Heart left ventricle (tissue), 16 donors: ENCODE measurements around the gene SNX17. TPM values are rescaled to one million over a fixed set of nuclear protein-coding genes. Genes with fewer than 3 reads are reported as not detected.

Experiments used
- ATAC-seq, 4 donors: fragments of 200-7000 bp; cut with Tn5 transposase; one replicate each; pipeline ENCODE4 v1.9.1; 2020 to 2022; ENCODE audit warnings: moderate library complexity in 4 of 4, mild to moderate bottlenecking in 3 of 4, moderate number of reproducible peaks in 1 of 4
- DNase-seq, 5 donors: peaks; one replicate each; pipeline ENCODE4 v3.0.0-alpha.2; 2020
- H3K27ac ChIP-seq, 12 donors: fragments of 200-600 bp; sonication (generic) in 4 of 12; one replicate each; pipeline versions ENCODE4 v1.5.0 to v1.8.0; 2016 to 2022; ENCODE audit warnings: mild to moderate bottlenecking in 2 of 12
- H3K27me3 ChIP-seq, 9 donors: fragments of 200-600 bp; sonication (generic) in 2 of 9; one replicate each; pipeline versions ENCODE4 v1.5.1 to v1.8.0; 2016 to 2022; ENCODE audit warnings: mild to moderate bottlenecking in 3 of 9
- H3K36me3 ChIP-seq, 9 donors: fragments of 200-600 bp; sonication (generic) in 2 of 9; one replicate each; pipeline versions ENCODE4 v1.5.0 to v1.8.0; 2018 to 2022; ENCODE audit warnings: mild to moderate bottlenecking in 2 of 9
- H3K4me1 ChIP-seq, 12 donors: fragments of 200-600 bp; sonication (generic) in 4 of 12; one replicate each; pipeline versions ENCODE4 v1.5.0 to v1.8.0; 2016 to 2022; ENCODE audit warnings: mild to moderate bottlenecking in 3 of 12
- H3K4me3 ChIP-seq, 12 donors: fragments of 200-600 bp; sonication (generic) in 4 of 12; one replicate each; pipeline versions ENCODE4 v1.5.0 to v1.8.0; 2017 to 2022; ENCODE audit warnings: mild to moderate bottlenecking in 9 of 12, moderate library complexity in 4 of 12
- H3K9me3 ChIP-seq, 12 donors: fragments of 200-600 bp; sonication (generic) in 4 of 12; one replicate each; pipeline versions ENCODE4 v1.5.0 to v1.8.0; 2016 to 2022; ENCODE audit warnings: mild to moderate bottlenecking in 1 of 12
- POLR2A ChIP-seq, 2 donors: fragments of 450-650 bp; IDR thresholded peaks; one replicate each; pipeline ENCODE4 v1.6.1; 2017; ENCODE audit warnings: antibody characterized with exemption in 2 of 2, mild to moderate bottlenecking in 2 of 2, moderate library complexity in 2 of 2
- WGBS, 4 donors: extraction: QIAGEN DNeasy Blood & Tissue Kit in 2 of 4; methylation state at CpG; one replicate each; pipeline versions ENCODE4 v1.1.5 to v1.1.7; 2013 to 2018; 5-methylcytosine and 5-hydroxymethylcytosine counted together
- intact Hi-C, 10 donors: fragments of 100-400 bp; cut with DNase I; formaldehyde crosslinking; loops; one replicate each; pipeline versions ENCODE4 v1.11.1 to v1.14.2; 2022
- polyA plus RNA-seq, 2 donors: library from polyadenylated mRNA; stranded (reverse); fragments of 200-250 nt; gene quantifications; one replicate each; pipeline ENCODE4 v1.2.3, GENCODE V29; 2013
- total RNA-seq, 9 donors: library from RNA; depleted of rRNA in 2 of 9; stranded (reverse); fragments of >200 nt in 2 of 9; fragmentation: NEBNext Ultra II Directional in 3 of 9; extraction: Animal tissue kit (Norgen Biotek cat#: 25700) in 3 of 9; gene quantifications; one replicate each; pipeline versions ENCODE4 v1.1.0 to v1.2.4, GENCODE V29; 2016 to 2023
- TF ChIP-seq, protein P1 (sequence below), 12 donors: fragments of 200-600 bp; sonication (generic) in 4 of 12; IDR thresholded peaks; one replicate each; pipeline versions ENCODE4 v1.5.0 to v1.8.0; 2018 to 2022; ENCODE audit warnings: antibody characterized with exemption in 12 of 12, mild to moderate bottlenecking in 5 of 12
- donor health status: ischemic (EF 13 %, LVEDD 7.1; RV severe dilation, severe dysfunction).
- donor health status: healthy with polysubstance abuse.
- donor health status: DM: no; HTN: yes; CAD: no.
- donor health status: DM: no; HTN: no; CAD: no.
- donor health status: ischemic (EF 25% LVEDD 6.9; RV normal size, moderate dysfunction).
- donor health status: ischemic (EF 25% LVEDD 5.7; RV mildly dilated, moderate dysfunction).
- donor health status: healthy.
- donor health status: DM: yes; HTN: yes; CAD: no.
- donor health status: ischemic (EF 35%, LVEDD 5.7; RV mildly dilated, moderate dysfunction).
- donor health status: nonischemic (EF 11% LVEDD 7.7; RV severe dilation, severe dysfunction).
- donor health status: DM: yes; HTN: yes; CAD: no.
- donor health status: PGD.
- donor health status: ischemic (EF 29% LVEDD 5.4; RV normal size, mild dysfunction).
- donor health status: nonischemic (EF 23%, LVEDD 6.1; RV moderate dilation, normal function).

SNX17 gene
- total and polyA plus RNA-seq, 11 donors, result 39.2 to 106 (median 77.2) TPM

DNA sequence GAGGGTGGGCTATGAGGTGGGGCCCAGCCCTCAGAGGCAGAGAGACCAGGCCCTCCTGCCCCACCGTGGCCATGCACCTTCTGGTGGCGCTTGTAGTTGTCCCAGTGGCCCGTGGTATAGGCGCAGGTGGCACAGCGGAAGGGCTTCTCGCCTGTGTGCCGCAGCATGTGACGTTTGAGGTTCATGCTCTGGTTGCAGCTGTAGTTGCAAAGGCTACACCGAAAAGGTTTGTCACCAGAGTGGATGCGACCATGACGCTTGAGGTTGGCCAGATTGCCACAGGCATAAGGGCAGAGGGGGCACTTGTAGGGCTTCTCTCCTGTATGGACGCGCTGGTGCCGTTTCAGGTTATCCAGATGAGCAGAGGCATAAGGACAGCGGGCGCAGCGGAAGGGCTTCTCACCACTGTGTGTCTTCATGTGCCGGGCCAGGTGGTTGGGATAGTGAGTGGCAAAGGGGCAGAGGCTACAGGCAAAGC lies 7.2 kb downstream of the SNX17 start:
- H3K36me3 ChIP-seq, result peaks cover 3 to 77% (median 68%) of the 10 kb centered on the region in 9 donors
- peaks cover 0 to 40% (median 19%) of the 10 kb centered on the region in 12 donors for H3K4me1 ChIP-seq
- no peaks in the 10 kb centered on the region for H3K9me3 ChIP-seq
- no peaks in the 10 kb centered on the region for H3K27me3 ChIP-seq
- 90 to 93% (median 91%) methylated on average over 16 to 18 of the region's 18 CpGs for WGBS, 4 donors
- TF ChIP-seq, protein P1, sequence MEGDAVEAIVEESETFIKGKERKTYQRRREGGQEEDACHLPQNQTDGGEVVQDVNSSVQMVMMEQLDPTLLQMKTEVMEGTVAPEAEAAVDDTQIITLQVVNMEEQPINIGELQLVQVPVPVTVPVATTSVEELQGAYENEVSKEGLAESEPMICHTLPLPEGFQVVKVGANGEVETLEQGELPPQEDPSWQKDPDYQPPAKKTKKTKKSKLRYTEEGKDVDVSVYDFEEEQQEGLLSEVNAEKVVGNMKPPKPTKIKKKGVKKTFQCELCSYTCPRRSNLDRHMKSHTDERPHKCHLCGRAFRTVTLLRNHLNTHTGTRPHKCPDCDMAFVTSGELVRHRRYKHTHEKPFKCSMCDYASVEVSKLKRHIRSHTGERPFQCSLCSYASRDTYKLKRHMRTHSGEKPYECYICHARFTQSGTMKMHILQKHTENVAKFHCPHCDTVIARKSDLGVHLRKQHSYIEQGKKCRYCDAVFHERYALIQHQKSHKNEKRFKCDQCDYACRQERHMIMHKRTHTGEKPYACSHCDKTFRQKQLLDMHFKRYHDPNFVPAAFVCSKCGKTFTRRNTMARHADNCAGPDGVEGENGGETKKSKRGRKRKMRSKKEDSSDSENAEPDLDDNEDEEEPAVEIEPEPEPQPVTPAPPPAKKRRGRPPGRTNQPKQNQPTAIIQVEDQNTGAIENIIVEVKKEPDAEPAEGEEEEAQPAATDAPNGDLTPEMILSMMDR (IDR thresholded peaks at IDR 0.05), result no peak
- TF ChIP-seq POLR2A (IDR thresholded peaks at IDR 0.05), result no peak
- intact Hi-C loops, result no loop called here
- DNase-seq, result peak in 1 of 5 donors; percentile 16
- ATAC-seq, result no peak
- no peak overlapping the region for H3K4me3 ChIP-seq
- H3K27ac ChIP-seq, result no peak overlapping the region

DNA sequence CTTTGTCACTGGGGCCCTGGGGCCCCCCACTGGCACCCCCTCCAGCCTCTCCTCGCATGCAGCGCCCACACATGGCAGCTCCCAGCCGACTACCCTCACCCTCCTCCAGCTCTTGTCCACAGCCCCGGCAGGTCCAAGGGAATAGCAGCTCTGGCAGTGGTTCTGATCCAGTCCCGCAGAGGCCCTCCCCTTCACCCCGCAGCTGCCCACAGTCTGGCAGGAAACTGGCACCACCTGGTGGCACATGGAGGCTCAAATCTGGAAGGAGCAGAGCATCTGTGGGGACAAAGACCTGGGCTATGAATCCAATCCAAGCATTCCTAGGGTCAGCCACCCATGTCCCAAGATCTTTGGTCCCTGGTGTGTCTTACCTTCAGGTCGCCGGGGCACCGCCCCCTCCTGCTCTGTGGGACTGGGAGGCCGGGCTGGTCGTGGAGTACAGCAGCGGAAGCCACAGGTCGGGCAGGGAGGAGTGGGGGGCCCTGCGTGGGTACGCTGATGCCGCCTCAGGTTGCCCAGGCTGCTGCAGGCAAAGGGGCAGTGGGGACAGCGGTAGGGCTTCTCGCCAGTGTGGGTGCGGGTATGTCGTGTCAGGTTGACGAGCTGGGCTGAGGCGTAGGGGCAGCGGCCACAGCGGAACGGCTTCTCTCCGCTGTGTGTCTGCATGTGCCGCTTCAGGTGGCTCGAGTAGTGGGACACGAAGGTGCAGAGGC lies 7.8 kb downstream of the SNX17 start:
- ATAC-seq, result no peak
- Histone ChIP-seq H3K36me3 (peaks cover 3 to 77% (median 68%) of the 10 kb centered on the region in 9 donors), H3K27ac (no peak overlapping the region), H3K9me3 (no peaks in the 10 kb centered on the region), H3K27me3 (no peaks in the 10 kb centered on the region), H3K4me3 (no peak overlapping the region), H3K4me1 (peaks cover 0 to 36% (median 16%) of the 10 kb centered on the region in 12 donors)
- no peak for TF ChIP-seq POLR2A (IDR thresholded peaks at IDR 0.05)
- TF ChIP-seq, protein P1 (IDR thresholded peaks at IDR 0.05), result peak in 2 of 12 donors; percentile 28 to 32
- peak in 2 of 5 donors; percentile 20 to 38 for DNase-seq
- 78 to 81% (median 79%) methylated on average over 21 to 29 of the region's 29 CpGs for WGBS, 4 donors
- intact Hi-C loops, result no loop called here

DNA sequence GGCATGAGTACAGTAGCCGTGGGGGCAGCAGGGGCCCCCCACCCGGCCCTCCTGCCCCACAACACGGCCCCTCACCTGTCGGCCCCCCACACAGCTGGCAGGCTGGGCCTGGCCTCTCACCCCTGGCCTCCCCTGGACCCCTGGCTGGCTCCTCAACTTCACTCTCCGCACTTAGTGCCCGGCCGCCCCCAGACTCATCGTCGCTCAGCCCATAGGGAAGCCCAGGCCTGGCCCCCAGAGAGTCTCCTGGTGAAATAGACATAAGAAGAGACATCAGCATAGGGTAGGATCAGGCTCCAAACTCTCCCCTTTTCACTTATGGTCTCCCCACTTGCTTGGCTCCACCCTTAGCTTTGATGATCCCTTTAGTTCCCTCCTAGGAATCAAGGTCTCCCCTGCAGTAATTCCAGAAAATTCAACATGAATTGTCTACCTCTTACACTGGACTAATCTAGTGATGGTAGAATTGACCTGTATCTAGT lies 8.4 kb downstream of the SNX17 start:
- TF ChIP-seq, protein P1 (IDR thresholded peaks at IDR 0.05), result no peak
- no peak for TF ChIP-seq POLR2A (IDR thresholded peaks at IDR 0.05)
- Histone ChIP-seq H3K36me3 (peaks cover 3 to 77% (median 68%) of the 10 kb centered on the region in 9 donors), H3K27me3 (no peaks in the 10 kb centered on the region), H3K9me3 (no peaks in the 10 kb centered on the region), H3K4me1 (peaks cover 0 to 36% (median 16%) of the 10 kb centered on the region in 12 donors), H3K27ac (peak overlapping the region in 1 of 12 donors; percentile 90), H3K4me3 (no peak overlapping the region)
- WGBS, 4 donors, result 86 to 93% (median 90%) methylated on average over 5 to 9 of the region's 9 CpGs
- ATAC-seq (no peak), DNase-seq (no peak)
- intact Hi-C loops, result no loop called here

DNA sequence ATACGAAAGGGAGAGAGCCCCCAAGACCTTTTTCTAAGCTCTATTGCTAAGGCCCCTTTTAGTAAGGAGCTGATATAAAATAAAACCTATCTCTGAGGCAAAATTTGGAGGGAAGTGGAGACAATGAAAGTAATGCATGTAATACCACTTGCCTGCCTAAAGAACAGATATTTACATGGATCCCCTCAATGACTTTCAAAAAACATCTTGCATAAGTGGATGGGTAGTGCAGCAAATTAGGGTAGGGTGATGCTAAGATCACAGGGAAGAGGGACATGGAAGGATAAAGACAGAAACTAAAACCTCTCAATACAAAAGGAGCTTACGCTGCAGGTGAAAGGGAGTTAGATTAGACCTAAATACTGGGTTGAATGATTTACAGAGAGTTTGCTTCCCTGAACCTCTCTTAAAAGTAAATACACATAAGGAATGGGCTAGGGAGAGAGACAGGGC lies 9.0 kb downstream of the SNX17 start:
- Histone ChIP-seq H3K27me3 (no peaks in the 10 kb centered on the region), H3K36me3 (peaks cover 3 to 77% (median 68%) of the 10 kb centered on the region in 9 donors), H3K4me3 (peak overlapping the region in 10 of 12 donors; percentile 67 to 82 (median 73)), H3K4me1 (peaks cover 0 to 36% (median 16%) of the 10 kb centered on the region in 12 donors), H3K9me3 (no peaks in the 10 kb centered on the region), H3K27ac (peak overlapping the region in 7 of 12 donors; percentile 84 to 93 (median 89))
- no peak for TF ChIP-seq POLR2A (IDR thresholded peaks at IDR 0.05)
- TF ChIP-seq, protein P1 (IDR thresholded peaks at IDR 0.05), result no peak
- WGBS, 4 donors, result 82 to 92% (median 87%) methylated on average over 2 of the region's 2 CpGs
- ATAC-seq (no peak), DNase-seq (no peak)
- intact Hi-C loops, result no loop called here
